H1 (cell line): ENCODE results near the gene OR6M1. TPM values are rescaled to one million over a fixed set of nuclear protein-coding genes. Genes with fewer than 3 reads are reported as not detected.

Experiments used
- CTCF ChIA-PET: fragments of 300-600 bp; sonication (Branson Sonifier 250); formaldehyde crosslinking; loops from one replicate; lab custom pipeline; 2021; ENCODE audit not compliant: partially characterized antibody; lab: Charles Lee
- POLR2A ChIA-PET: fragments of 300-600 bp; sonication (Branson Sonifier 250); formaldehyde crosslinking; loops from one replicate; lab custom pipeline; 2021; ENCODE audit warnings: inconsistent platforms; ENCODE audit not compliant: partially characterized antibody; lab: Charles Lee
- DNase-seq, 2 experiments: peaks; one replicate each; pipeline versions ENCODE4 v3.0.0 to v3.0.0-alpha.2; 2010 to 2022; ENCODE audit warnings: low spot score in 2 of 2, low read depth in 1 of 2, mixed read lengths in 1 of 2
- FAIRE-seq: peaks from 2 replicates; lab custom pipeline; 2011; peaks lifted over from hg19 to GRCh38; lab: Jason Lieb, UNC
- H2AFZ ChIP-seq: 2 replicates; pipeline ENCODE4 v1.8.1; 2012; ENCODE audit warnings: low read length, inconsistent platforms
- H2AK5ac ChIP-seq: 2 replicates; pipeline ENCODE4 v1.6.1; 2013; ENCODE audit warnings: low read depth, low read length
- H2BK120ac ChIP-seq: replicated peaks from 2 replicates; pipeline ENCODE3; 2013; ENCODE audit warnings: low read depth, low read length, inconsistent platforms
- H2BK12ac ChIP-seq: 2 replicates; pipeline ENCODE4 v1.6.1; 2013; ENCODE audit warnings: low read depth, low read length
- H2BK15ac ChIP-seq: 2 replicates; pipeline ENCODE4 v1.6.1; 2013; ENCODE audit warnings: low read length
- H2BK20ac ChIP-seq: 2 replicates; pipeline ENCODE4 v1.6.1; 2013; ENCODE audit warnings: low read length
- H2BK5ac ChIP-seq: 2 replicates; pipeline ENCODE4 v1.6.1; 2013; ENCODE audit warnings: low read depth, low read length
- H3K14ac ChIP-seq: 2 replicates; pipeline ENCODE4 v1.6.1; 2013; ENCODE audit warnings: inconsistent platforms; ENCODE audit not compliant: insufficient read length
- H3K18ac ChIP-seq: 2 replicates; pipeline ENCODE4 v1.6.1; 2013; ENCODE audit warnings: low read length; ENCODE audit errors: extremely low read depth
- H3K23ac ChIP-seq: 2 replicates; pipeline ENCODE4 v1.6.1; 2013; ENCODE audit warnings: inconsistent platforms; ENCODE audit not compliant: insufficient read length
- H3K23me2 ChIP-seq: 2 replicates; pipeline ENCODE4 v1.6.1; 2013; ENCODE audit warnings: low read depth, low read length
- H3K27ac ChIP-seq: 2 replicates; pipeline ENCODE4 v1.6.1; 2011; ENCODE audit warnings: low read depth, low read length, inconsistent platforms
- H3K27me3 ChIP-seq, 4 experiments: replicated peaks in 1 of 4; 1 replicate in 1 of 4; 2 replicates in 3 of 4; pipeline versions ENCODE4 v1.6.1 to v1.8.1; 2011 to 2013; ENCODE audit warnings: low read length in 3 of 4, mild to moderate bottlenecking in 3 of 4, inconsistent platforms in 2 of 4, mixed read lengths in 2 of 4, moderate library complexity in 1 of 4; ENCODE audit not compliant: control insufficient read depth in 3 of 4, insufficient read depth in 3 of 4; ENCODE audit errors: extremely low read depth in 1 of 4
- H3K36me3 ChIP-seq, 4 experiments: 2 replicates each; pipeline versions ENCODE4 v1.6.1 to v1.8.1; 2011 to 2013; ENCODE audit warnings: mild to moderate bottlenecking in 4 of 4, low read length in 3 of 4, moderate library complexity in 2 of 4, control low read depth in 1 of 4, inconsistent platforms in 1 of 4; ENCODE audit not compliant: insufficient read depth in 4 of 4, control insufficient read depth in 2 of 4
- H3K4ac ChIP-seq: replicated peaks from 2 replicates; pipeline ENCODE3; 2013; ENCODE audit warnings: low read length, low read depth, mixed read lengths, inconsistent platforms; ENCODE audit not compliant: insufficient read length
- H3K4me1 ChIP-seq, 4 experiments: replicated peaks in 1 of 4; 1 replicate in 1 of 4; 2 replicates in 3 of 4; pipeline versions ENCODE4 v1.6.1 to v1.8.1; 2011 to 2013; ENCODE audit warnings: low read length in 3 of 4, inconsistent platforms in 2 of 4, mixed read lengths in 1 of 4; ENCODE audit not compliant: insufficient read depth in 4 of 4, control insufficient read depth in 3 of 4
- H3K4me2 ChIP-seq, 2 experiments: 2 replicates each; pipeline versions ENCODE4 v1.6.1 to v1.8.1; 2011 to 2013; ENCODE audit warnings: low read depth in 2 of 2, low read length in 2 of 2, control low read depth in 1 of 2, inconsistent platforms in 1 of 2, mild to moderate bottlenecking in 1 of 2; ENCODE audit not compliant: insufficient read depth in 1 of 2
- H3K4me3 ChIP-seq, 4 experiments: fragments of 200-600, 300-600 bp in 1 of 4; sonication (generic), shearing (Covaris generic), sonication (Bioruptor Twin) in 1 of 4; 2 replicates each; pipeline versions ENCODE4 v1.5.1 to v1.8.1; 2011 to 2016; ENCODE audit warnings: low read length in 4 of 4, low read depth in 3 of 4, control low read depth in 2 of 4, inconsistent platforms in 2 of 4, mild to moderate bottlenecking in 2 of 4, mixed read lengths in 1 of 4, moderate library complexity in 1 of 4; ENCODE audit not compliant: insufficient read depth in 2 of 4; ENCODE audit errors: extremely low read depth in 1 of 4
- H3K56ac ChIP-seq: replicated peaks from 2 replicates; pipeline ENCODE3; 2013; ENCODE audit warnings: low read depth, mild to moderate bottlenecking, mixed read lengths, low read length, inconsistent platforms; ENCODE audit not compliant: insufficient read length
- H3K79me1 ChIP-seq: 2 replicates; pipeline ENCODE4 v1.6.1; 2013; ENCODE audit warnings: low read depth, low read length, control low read depth
- H3K79me2 ChIP-seq, 2 experiments: 2 replicates each; pipeline versions ENCODE4 v1.6.1 to v1.8.1; 2012 to 2013; ENCODE audit warnings: low read length in 2 of 2, mild to moderate bottlenecking in 2 of 2, inconsistent platforms in 1 of 2; ENCODE audit not compliant: insufficient read depth in 2 of 2, control insufficient read depth in 1 of 2
- H3K9ac ChIP-seq, 4 experiments: replicated peaks in 1 of 4; 1 replicate in 1 of 4; 2 replicates in 3 of 4; pipeline versions ENCODE4 v1.6.1 to v1.8.1; 2011 to 2013; ENCODE audit warnings: low read depth in 3 of 4, low read length in 3 of 4, control low read depth in 2 of 4, mild to moderate bottlenecking in 2 of 4, moderate library complexity in 2 of 4, inconsistent platforms in 1 of 4; ENCODE audit errors: extremely low read depth in 1 of 4
- H3K9me3 ChIP-seq, 2 experiments: 2 replicates each; pipeline versions ENCODE4 v1.6.1 to v1.8.1; 2012 to 2013; ENCODE audit warnings: mild to moderate bottlenecking in 2 of 2, moderate library complexity in 2 of 2, control low read depth in 1 of 2, inconsistent platforms in 1 of 2, low read depth in 1 of 2, low read length in 1 of 2, mixed read lengths in 1 of 2; ENCODE audit not compliant: insufficient read depth in 2 of 2
- H4K20me1 ChIP-seq, 2 experiments: replicated peaks in 1 of 2; 2 replicates each; pipeline versions ENCODE3 to v1.8.1; 2011 to 2013; ENCODE audit warnings: inconsistent platforms in 2 of 2, low read length in 2 of 2, mild to moderate bottlenecking in 1 of 2; ENCODE audit not compliant: insufficient read depth in 2 of 2, control insufficient read depth in 1 of 2
- H4K5ac ChIP-seq: 2 replicates; pipeline ENCODE4 v1.6.1; 2013; ENCODE audit warnings: low read length, low read depth, mixed read lengths, inconsistent platforms; ENCODE audit not compliant: insufficient read length
- H4K8ac ChIP-seq: 2 replicates; pipeline ENCODE4 v1.8.0; 2013; ENCODE audit warnings: mild to moderate bottlenecking, moderate library complexity, low read length, inconsistent platforms; ENCODE audit not compliant: insufficient read depth; ENCODE audit errors: extremely low read depth
- H4K91ac ChIP-seq: replicated peaks from 2 replicates; pipeline ENCODE3; 2013; ENCODE audit warnings: low read length, mixed read lengths, inconsistent platforms; ENCODE audit not compliant: insufficient read length
- BACH1 ChIP-seq: IDR thresholded peaks from 2 replicates; pipeline ENCODE4 v1.6.1; 2012; ENCODE audit warnings: low read length, improper control_type of control experiment
- BCL11A ChIP-seq, 2 experiments: IDR thresholded peaks; one replicate each; pipeline ENCODE4 v1.6.1; 2011; ENCODE audit warnings: low read depth in 2 of 2, low read length in 2 of 2, mild to moderate bottlenecking in 2 of 2
- CEBPB ChIP-seq: IDR thresholded peaks from 2 replicates; pipeline ENCODE4 v1.6.1; 2012; ENCODE audit warnings: low read depth, low read length
- CTBP2 ChIP-seq: IDR thresholded peaks from 2 replicates; pipeline ENCODE4 v1.7.0; 2011; ENCODE audit warnings: borderline replicate concordance, mild to moderate bottlenecking, moderate library complexity, mixed read lengths, low read length; ENCODE audit not compliant: insufficient read depth, insufficient read length
- CTCF ChIP-seq, 3 experiments: IDR thresholded peaks; 1 replicate in 2 of 3; 2 replicates in 1 of 3; pipeline versions ENCODE4 v1.5.1 to v1.6.1; 2011; ENCODE audit warnings: low read length in 3 of 3, mild to moderate bottlenecking in 3 of 3, inconsistent platforms in 2 of 3, low read depth in 1 of 3, moderate library complexity in 1 of 3; ENCODE audit not compliant: insufficient read depth in 1 of 3; ENCODE audit errors: control extremely low read depth in 1 of 3
- HDAC6 ChIP-seq: IDR thresholded peaks from one replicate; pipeline ENCODE4 v1.7.1; 2012; ENCODE audit warnings: low read depth, mild to moderate bottlenecking, inconsistent platforms, low read length, moderate library complexity
- KDM1A ChIP-seq: fragments of 200-600, 300-600 bp; sonication (generic); IDR thresholded peaks from 2 replicates; pipeline ENCODE4 v1.7.1; 2016; ENCODE audit warnings: mild to moderate bottlenecking, low read length, borderline replicate concordance
- TAF1 ChIP-seq: IDR thresholded peaks from 2 replicates; pipeline ENCODE4 v1.6.1; 2011; ENCODE audit warnings: mild to moderate bottlenecking, low read depth, low read length
- WGBS, 2 experiments: shearing (Covaris generic) in 1 of 2; methylation state at CpG; one replicate each; pipeline versions ENCODE4 v1.1.6 to v1.1.7; 2013 to 2015; ENCODE audit warnings: low lambda C conversion rate in 2 of 2, mixed read lengths in 2 of 2, inconsistent platforms in 1 of 2, low coverage in 1 of 2, missing lambda C conversion rate in 1 of 2; ENCODE audit not compliant: insufficient replicate concordance in 2 of 2, insufficient coverage in 1 of 2, insufficient read length in 1 of 2; ENCODE audit errors: extremely low coverage in 1 of 2, missing lambda C conversion rate in 1 of 2; 5-methylcytosine and 5-hydroxymethylcytosine counted together
- polyA plus RNA-seq, 7 experiments: library from polyadenylated mRNA; depleted of rRNA in 3 of 7; stranded (reverse) in 5 of 7; unstranded in 2 of 7; fragments of >200 nt in 5 of 7; fragments of 200-250 nt in 2 of 7; gene quantifications; 1 replicate in 5 of 7; 2 replicates in 1 of 7; 4 replicates in 1 of 7; pipeline versions ENCODE4 v1.2.1 to v1.2.3, GENCODE V29; 2011 to 2013; ENCODE audit warnings: missing spikeins in 2 of 7, mixed read lengths in 2 of 7
- total RNA-seq: library from RNA; stranded (reverse); fragmentation: NEBNext Ultra II Directional; extraction: Animal tissue kit (Norgen Biotek cat#: 25700); gene quantifications from 2 replicates; pipeline ENCODE4 v1.2.1, GENCODE V29; 2021
- TF ChIP-seq, protein P1 (sequence below): IDR thresholded peaks from 2 replicates; pipeline ENCODE4 v1.6.1; 2011; ENCODE audit warnings: low read depth, mild to moderate bottlenecking, low read length; ENCODE audit not compliant: insufficient read depth

The OR6M1 gene
- total and polyA plus RNA-seq, 2 of the 8 experiments (the other 6 are each of a cell fraction or from before 2014, with no cell fraction given): not detected

DNA sequence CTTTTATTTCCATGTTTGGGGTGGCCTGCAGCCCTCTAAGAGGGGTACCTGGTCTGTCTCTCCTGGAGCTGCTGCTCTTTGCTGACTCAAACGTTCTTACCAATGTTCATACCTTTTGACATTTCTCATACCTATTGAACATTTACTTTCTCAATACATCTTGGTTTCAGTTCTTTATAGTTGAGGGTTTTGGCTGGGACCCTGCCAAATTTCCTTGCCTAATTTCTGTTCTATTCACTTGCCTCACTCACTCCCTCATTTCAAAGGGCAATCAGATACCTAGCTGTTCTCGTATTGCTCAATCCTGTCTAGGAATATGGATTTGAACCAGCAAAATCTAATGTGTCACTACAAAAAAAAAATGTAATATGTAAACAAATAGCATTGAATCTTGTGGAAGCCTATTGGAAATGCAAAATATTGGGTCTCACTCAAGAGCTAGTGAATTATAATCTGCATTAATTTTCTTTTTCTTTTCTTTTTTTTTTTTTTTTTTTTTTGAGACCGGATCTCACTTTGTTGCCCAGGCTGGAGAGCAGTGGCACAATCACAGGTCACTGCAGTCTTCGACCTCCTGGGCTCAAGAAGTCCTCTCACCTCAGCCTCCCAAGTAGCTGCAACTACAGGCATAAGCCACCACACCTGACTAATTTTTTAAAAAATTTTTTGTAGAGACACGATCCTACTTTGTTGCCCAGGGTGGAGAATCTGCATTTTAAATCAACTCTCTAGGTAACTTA, 7.5 kb downstream of the OR6M1 start:
- Histone ChIP-seq H2AK5ac (no peak overlapping the region), H2BK120ac (no peak overlapping the region), H3K4me1 (no peaks in the 10 kb centered on the region), H2AFZ (no peak overlapping the region), H2BK20ac (no peak overlapping the region), H3K79me2 (no peaks in the 10 kb centered on the region), H2BK12ac (no peak overlapping the region), H3K27ac (no peak overlapping the region), H4K8ac (no peak overlapping the region), H3K9ac (no peak overlapping the region), H3K14ac (no peak overlapping the region), H2BK5ac (no peak overlapping the region), H3K4me3 (no peak overlapping the region), H4K20me1 (no peaks in the 10 kb centered on the region), H3K36me3 (peaks cover 0 to 2% (median 0%) of the 10 kb centered on the region in 4 experiments; a peak in 1 of 8 replicates), H3K4me2 (no peak overlapping the region), H3K9me3 (no peaks in the 10 kb centered on the region), H2BK15ac (no peak overlapping the region), H3K27me3 (no peaks in the 10 kb centered on the region), H3K56ac (no peak overlapping the region), H3K4ac (no peak overlapping the region), H3K18ac (no peak overlapping the region), H3K23me2 (no peaks in the 10 kb centered on the region), H4K91ac (no peak overlapping the region), H3K79me1 (no peaks in the 10 kb centered on the region), H4K5ac (no peak overlapping the region), H3K23ac (no peak overlapping the region)
- POLR2A ChIA-PET: interaction anchor here (0.6 kb wide), 1 partner anchor 499 kb away, joined by 3 read pairs; no protein-coding TSS in a partner anchor
- CTCF ChIA-PET: interaction anchor here (0.7 to 1.2 kb wide), 2 partner anchors 50 to 457 kb away, joined by 3 to 4 read pairs; partner anchors contain the start of gene OR8G5
- DNase-seq (no peak), FAIRE-seq (no peak)
- WGBS, 2 experiments: 88% methylated on average over 4 of the region's 5 CpGs; no CpG with 5 or more reads in 1 of the 2 experiments
- TF ChIP-seq BACH1 (no peak), KDM1A (no peak), BCL11A (IDR thresholded peaks at IDR 0.05; ENCODE audit: low read depth in 2 of 2, low read length in 2 of 2) (no peak), CTBP2 (no peak), HDAC6 (no peak), TAF1 (no peak), CTCF (IDR thresholded peaks at IDR 0.05; ENCODE audit: control extremely low read depth in 1 of 3, insufficient read depth in 1 of 3, low read depth in 1 of 3, low read length in 3 of 3) (no peak), CEBPB (no peak)
- TF ChIP-seq, protein P1, sequence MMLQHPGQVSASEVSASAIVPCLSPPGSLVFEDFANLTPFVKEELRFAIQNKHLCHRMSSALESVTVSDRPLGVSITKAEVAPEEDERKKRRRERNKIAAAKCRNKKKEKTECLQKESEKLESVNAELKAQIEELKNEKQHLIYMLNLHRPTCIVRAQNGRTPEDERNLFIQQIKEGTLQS: no peak
